ENCODE results near the gene MAPK12. TPM values are rescaled to one million over a fixed set of nuclear protein-coding genes. Genes with fewer than 3 reads are reported as not detected.
A peak's percentile ranks its signal among the peaks of the same experiment; 100 is the strongest.

Gene MAPK12
- total RNA-seq, 1 experiment from 2014 or later: 74.6 TPM

- Histone ChIP-seq H3K36me3 (ENCODE audit: control insufficient read depth, insufficient read depth, low read length) (no peaks in the 10 kb centered on the region), H3K27ac (ENCODE audit: low read length) (peak overlapping the region; percentile 78), H3K4me1 (ENCODE audit: control insufficient read depth, insufficient read depth, low read length) (peaks cover 76% of the 10 kb centered on the region), H3K4me3 (ENCODE audit: low read depth in 2 of 2, low read length in 2 of 2) (peak overlapping the region; percentile 30 to 31), H3K27me3 (ENCODE audit: control insufficient read depth, insufficient read depth, low read length) (no peaks in the 10 kb centered on the region), H3K9me3 (ENCODE audit: control insufficient read depth, insufficient read depth, low read depth, low read length) (no peaks in the 10 kb centered on the region)
- DNase-seq (ENCODE audit: low read depth, low spot score) (no peak), ATAC-seq (peak; percentile 62)
- CTCF ChIA-PET: interaction anchor here (0.6 to 1.0 kb wide), 2 partner anchors 21 to 31 kb away, joined by 3 to 5 read pairs; no protein-coding TSS in a partner anchor
- no TSS peak for BruUV-seq (replicated peaks)
- in situ Hi-C loops (cut with HindIII; ENCODE audit: low pct_unique_long_range_greater_than_20kb, low sequenced_read_pairs): no loop called here
- intact Hi-C loops (cut with micrococcal nuclease; ENCODE audit: unreplicated experiment): no loop called here
- TF ChIP-seq TCF7L2 (IDR thresholded peaks at IDR 0.05; ENCODE audit: low read depth, low read length): no peak
- no peak for TF ChIP-seq POLR2AphosphoS5 (IDR thresholded peaks at IDR 0.05; ENCODE audit: low read depth, low read length)
- TF ChIP-seq REST (IDR thresholded peaks at IDR 0.05; ENCODE audit: insufficient read depth in 1 of 2, low read depth in 2 of 2, low read length in 1 of 2): no peak
- TF ChIP-seq CTCF (IDR thresholded peaks at IDR 0.05): no peak
- no peak; the same call in 1 of the 2 replicates for TF ChIP-seq SIN3A (IDR thresholded peaks at IDR 0.05; ENCODE audit: borderline replicate concordance, insufficient read depth, low read depth, low read length)
- POLR2A ChIA-PET: no interaction called here
Observed at GRCh38 chr22:50299785-50300619, 38.5 kb upstream of the MAPK12 start.

- H3K27me3 ChIP-seq (ENCODE audit: control insufficient read depth, insufficient read depth, low read length): no peaks in the 10 kb centered on the region
Observed at GRCh38 chr22:50298937-50299784, 37.7 kb upstream of the MAPK12 start.

More at GRCh38 chr22:50298937-50299784, 37.7 kb upstream of the MAPK12 start:
- ChIA-PET CTCF (no interaction called here), POLR2A (no interaction called here)
- H3K4me1 ChIP-seq (ENCODE audit: control insufficient read depth, insufficient read depth, low read length): peaks cover 78% of the 10 kb centered on the region
- in situ Hi-C loops (cut with HindIII; ENCODE audit: low pct_unique_long_range_greater_than_20kb, low sequenced_read_pairs): no loop called here
- ATAC-seq: 0 out of 2 replicates have a peak, but pooled peaks have one; percentile 5
- no peak for DNase-seq (ENCODE audit: low read depth, low spot score)
- no peaks in the 10 kb centered on the region for H3K9me3 ChIP-seq (ENCODE audit: control insufficient read depth, insufficient read depth, low read depth, low read length)
- H3K36me3 ChIP-seq (ENCODE audit: control insufficient read depth, insufficient read depth, low read length): no peaks in the 10 kb centered on the region
- TF ChIP-seq POLR2AphosphoS5 (IDR thresholded peaks at IDR 0.05; ENCODE audit: low read depth, low read length): no peak
- no peak for TF ChIP-seq CTCF (IDR thresholded peaks at IDR 0.05)
- TF ChIP-seq SIN3A (IDR thresholded peaks at IDR 0.05; ENCODE audit: borderline replicate concordance, insufficient read depth, low read depth, low read length): no peak
- TF ChIP-seq TCF7L2 (IDR thresholded peaks at IDR 0.05; ENCODE audit: low read depth, low read length): no peak
- no peak for TF ChIP-seq REST (IDR thresholded peaks at IDR 0.05; ENCODE audit: insufficient read depth in 1 of 2, low read depth in 2 of 2, low read length in 1 of 2)
- intact Hi-C loops (cut with micrococcal nuclease; ENCODE audit: unreplicated experiment): no loop called here
- BruUV-seq (replicated peaks): no TSS peak
- peak overlapping the region; percentile 30 to 31 for H3K4me3 ChIP-seq (ENCODE audit: low read depth in 2 of 2, low read length in 2 of 2)
- H3K27ac ChIP-seq (ENCODE audit: low read length): peak overlapping the region; percentile 70
